SH-SY5Y (cell line): ENCODE data around the gene LRRFIP2.

ENCODE experiments used
- GATA2 ChIP-seq: IDR thresholded peaks from 2 replicates; pipeline ENCODE4 v1.6.1; 2011; ENCODE audit warnings: mild to moderate bottlenecking, low read depth, low read length
- GATA3 ChIP-seq: IDR thresholded peaks from 2 replicates; pipeline ENCODE4 v1.6.1; 2011; ENCODE audit warnings: low read depth, mild to moderate bottlenecking, low read length, moderate library complexity

The LRRFIP2 gene

GRCh38 chr3:37197810-37198371 is 23.5 kb upstream of the LRRFIP2 start:
- TF ChIP-seq GATA2: no peak
- TF ChIP-seq GATA3: no peak

DNA sequence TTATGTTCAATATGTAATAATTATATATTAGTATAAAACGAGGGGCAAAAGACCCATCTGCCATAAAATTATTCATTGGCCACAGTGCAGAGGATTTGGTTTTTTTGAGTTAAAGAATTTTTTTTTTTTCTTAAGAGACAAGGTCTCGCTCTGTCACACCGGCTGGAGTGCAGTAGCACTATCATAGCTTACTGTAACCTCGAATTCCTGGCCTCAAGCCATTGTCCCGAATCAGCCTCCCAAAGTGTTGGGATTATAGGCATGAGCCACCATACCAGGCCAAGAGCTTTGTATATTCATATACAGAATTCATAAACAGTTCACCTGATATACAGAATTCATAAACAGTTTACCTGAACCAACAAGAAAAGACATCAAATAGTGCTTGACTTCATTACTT is 20.2 kb upstream of the LRRFIP2 start:
- TF ChIP-seq GATA3 (no peak), GATA2 (no peak)

DNA sequence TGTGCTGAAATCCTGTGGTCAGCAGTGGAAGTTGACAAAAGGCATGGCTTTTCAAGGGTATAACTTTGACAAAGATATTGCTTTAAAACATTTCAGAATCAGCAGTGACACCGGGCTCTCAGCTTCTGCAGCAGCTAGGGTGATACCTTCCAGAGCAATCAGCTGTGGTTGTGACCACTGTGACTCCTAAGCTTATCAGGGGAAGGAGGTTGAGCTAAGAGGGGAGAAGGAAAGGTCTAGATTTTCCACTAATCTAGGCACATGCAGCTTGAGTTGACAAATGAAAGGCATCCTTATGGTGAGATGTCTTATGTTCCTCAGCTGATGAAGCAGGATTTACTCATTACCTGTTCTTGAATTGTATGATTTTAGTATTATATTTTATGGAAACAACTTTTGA is 16.3 kb upstream of the LRRFIP2 start:
- TF ChIP-seq GATA2 (no peak), GATA3 (no peak)

DNA sequence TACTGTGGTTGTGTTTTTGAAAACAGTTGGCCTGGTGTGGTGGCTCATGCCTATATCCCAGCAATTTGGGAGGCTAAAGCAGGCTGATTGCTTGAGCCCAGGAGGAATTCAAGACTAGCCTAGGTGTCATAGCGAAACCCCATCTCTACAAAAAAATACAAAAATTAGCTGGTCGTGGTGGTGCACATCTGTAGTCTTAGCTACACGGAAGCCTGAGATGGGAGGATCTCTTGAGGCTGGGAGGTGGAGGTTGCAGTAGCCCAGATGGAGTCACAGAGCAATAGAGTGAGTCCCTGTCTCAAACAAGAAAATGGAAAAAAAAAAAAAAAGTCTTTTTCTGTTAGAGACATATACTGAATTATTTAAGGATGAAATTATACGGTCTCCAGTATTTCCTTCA is 14.7 kb upstream of the LRRFIP2 start:
- TF ChIP-seq GATA3: no peak
- TF ChIP-seq GATA2: no peak

DNA sequence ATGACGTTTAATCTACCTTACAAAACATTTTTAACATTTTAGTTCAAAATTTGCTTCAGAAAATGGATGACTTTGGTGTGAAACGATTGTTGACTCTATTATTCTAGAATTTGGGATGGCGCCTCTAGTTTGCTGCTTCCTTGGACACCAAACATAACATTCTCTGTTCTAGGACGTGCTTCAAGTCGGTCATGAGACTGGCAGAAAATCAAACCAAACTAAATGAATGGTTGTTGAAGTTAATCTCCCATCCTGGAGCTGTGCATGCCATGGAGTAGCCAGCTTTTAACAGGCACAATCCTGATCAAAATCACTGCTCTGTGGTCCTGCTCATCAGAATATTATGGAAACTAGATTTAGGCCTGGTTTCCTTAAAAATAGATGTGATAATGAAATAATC is 9.6 kb upstream of the LRRFIP2 start:
- TF ChIP-seq GATA3: no peak
- TF ChIP-seq GATA2: no peak

- TF ChIP-seq GATA2: no peak
- TF ChIP-seq GATA3: no peak
Observed at GRCh38 chr3:37183375-37183831, 9.0 kb upstream of the LRRFIP2 start.

DNA sequence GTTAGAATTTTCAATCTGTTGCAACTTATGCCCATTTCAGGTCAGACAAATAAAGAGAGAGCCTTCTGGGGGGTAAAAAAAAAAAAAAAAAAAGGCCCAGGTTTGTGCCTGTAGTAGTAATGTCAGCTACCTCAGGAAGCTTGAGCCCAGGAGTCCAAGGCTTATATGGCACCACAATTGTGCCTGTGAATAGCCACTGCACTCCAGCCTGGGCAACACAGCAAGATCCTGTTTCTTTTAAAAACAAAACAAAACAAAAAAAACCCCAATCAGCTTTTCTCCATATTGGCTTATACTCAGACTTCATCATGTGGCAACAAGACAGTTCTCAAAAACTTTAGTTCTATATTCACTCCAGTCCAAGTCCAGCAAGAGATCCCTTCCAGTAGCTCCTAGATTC is 8.4 kb upstream of the LRRFIP2 start:
- TF ChIP-seq GATA3: no peak
- no peak for TF ChIP-seq GATA2

- TF ChIP-seq GATA3: no peak
- TF ChIP-seq GATA2: no peak
Observed at GRCh38 chr3:37181756-37182155, 7.4 kb upstream of the LRRFIP2 start.

DNA sequence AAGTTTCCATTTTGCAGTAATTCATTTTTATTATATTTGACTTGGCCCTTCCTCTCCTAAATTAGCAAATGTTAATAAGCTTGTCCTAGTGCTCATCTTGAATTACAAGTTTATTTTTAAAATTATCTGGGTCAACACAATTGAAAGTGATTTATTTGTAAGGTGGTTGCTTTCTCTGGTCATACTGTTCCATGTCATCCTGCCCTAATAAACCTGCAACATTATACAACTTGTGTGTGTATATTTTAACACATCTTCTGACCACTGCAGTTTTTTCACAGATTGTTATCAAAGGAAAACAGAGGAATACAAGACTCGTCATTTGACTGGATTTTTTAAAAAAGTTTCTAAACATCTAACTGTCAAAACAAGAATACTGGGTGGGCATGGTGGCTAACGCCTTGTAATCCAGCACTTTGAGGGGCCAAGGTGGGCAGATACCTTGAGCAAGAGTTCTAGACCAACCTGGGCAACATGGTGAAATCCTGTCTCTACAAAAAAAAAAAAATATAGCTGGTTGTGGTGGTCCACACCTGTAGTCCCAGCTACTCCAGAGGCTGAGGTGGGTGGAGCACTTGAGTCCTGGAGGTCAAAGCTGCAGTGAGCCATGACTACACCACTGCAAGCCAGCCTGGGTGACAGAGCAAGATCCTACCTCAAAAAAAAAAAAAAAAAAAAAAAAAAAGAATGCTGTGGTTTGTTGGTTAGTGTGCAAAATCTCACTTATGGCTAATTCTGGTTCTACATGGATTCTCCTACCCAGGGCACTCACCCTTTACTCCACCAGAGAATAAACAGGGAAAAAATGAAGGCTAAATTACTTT is 5.0 kb upstream of the LRRFIP2 start:
- TF ChIP-seq GATA2 (no peak), GATA3 (no peak)

DNA sequence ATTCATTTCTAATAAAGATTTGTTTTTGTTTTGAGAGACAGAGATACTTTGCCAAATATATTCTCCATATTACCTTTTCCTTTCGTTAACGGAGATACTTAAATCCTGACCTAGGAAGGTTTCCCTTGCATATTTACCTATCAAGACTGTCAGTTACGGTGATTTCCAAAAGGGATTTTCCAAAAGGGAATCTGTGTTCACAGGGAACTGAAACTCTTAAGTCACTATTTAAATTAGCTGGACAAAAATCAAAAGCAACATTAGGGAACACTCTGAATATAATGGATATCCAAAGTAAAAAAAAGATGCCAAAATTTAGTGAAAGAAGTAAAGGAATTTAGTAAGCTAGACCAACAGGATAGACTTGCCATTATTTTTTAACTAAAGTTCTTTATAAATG is 576 bp downstream of the LRRFIP2 start:
- TF ChIP-seq GATA2 (no peak), GATA3 (no peak)

DNA sequence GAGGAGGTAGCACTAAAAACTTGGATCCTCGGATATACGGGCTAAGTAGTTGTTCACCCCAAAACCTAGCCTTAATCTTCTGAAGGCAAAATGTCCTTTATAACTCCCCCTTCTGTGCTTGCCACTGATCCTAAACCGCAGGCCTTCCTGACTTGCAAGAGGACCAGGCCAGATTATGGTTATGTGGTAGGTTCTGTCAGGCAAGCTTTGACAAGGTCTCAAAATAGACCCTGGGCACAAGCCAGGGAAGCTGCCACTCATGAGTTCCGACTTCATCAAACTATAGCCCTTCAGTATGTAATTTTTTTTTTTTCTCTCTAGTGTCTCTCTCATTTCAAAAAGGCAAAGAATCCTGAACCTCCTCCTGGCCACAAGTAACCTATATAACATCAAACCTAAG is 3.2 kb downstream of the LRRFIP2 start:
- TF ChIP-seq GATA3 (no peak), GATA2 (no peak)

GRCh38 chr3:37170513-37170912 is 3.9 kb downstream of the LRRFIP2 start:
- no peak for TF ChIP-seq GATA2
- no peak for TF ChIP-seq GATA3

GRCh38 chr3:37170060-37170459 is 4.3 kb downstream of the LRRFIP2 start:
- TF ChIP-seq GATA2 (no peak), GATA3 (no peak)

- TF ChIP-seq GATA2 (no peak), GATA3 (no peak)
Observed at GRCh38 chr3:37168896-37169295, 5.5 kb downstream of the LRRFIP2 start.
